ENCODE data around the gene EYA2.

DNA sequence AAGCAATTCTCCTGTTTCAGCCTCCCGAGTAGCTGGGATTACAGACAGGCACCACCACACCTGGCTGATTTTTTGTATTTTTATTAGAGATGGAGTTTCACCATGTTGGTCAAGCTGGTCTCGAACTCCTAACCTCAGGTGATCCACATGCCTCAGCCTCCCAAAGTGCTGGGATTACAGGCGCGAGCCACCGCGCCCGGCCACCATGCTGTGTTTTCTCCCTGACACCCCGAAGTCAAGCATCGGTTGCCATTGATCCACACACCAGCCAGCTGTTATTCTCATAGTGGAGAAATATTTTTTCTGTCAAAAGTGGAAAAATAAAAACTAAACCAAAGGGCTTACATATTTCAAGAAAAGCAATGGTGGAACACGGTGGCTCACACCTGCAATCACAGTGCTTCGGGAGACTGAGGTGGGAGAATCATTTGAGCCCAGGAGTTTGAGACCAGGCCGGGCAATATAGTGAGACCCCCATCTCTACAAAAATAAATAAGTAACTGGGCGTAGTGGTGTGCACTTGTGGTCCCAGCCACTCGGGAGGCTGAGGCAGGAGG, 304.4 kb downstream of the EYA2 start:
- TF ChIP-seq, protein P1, sequence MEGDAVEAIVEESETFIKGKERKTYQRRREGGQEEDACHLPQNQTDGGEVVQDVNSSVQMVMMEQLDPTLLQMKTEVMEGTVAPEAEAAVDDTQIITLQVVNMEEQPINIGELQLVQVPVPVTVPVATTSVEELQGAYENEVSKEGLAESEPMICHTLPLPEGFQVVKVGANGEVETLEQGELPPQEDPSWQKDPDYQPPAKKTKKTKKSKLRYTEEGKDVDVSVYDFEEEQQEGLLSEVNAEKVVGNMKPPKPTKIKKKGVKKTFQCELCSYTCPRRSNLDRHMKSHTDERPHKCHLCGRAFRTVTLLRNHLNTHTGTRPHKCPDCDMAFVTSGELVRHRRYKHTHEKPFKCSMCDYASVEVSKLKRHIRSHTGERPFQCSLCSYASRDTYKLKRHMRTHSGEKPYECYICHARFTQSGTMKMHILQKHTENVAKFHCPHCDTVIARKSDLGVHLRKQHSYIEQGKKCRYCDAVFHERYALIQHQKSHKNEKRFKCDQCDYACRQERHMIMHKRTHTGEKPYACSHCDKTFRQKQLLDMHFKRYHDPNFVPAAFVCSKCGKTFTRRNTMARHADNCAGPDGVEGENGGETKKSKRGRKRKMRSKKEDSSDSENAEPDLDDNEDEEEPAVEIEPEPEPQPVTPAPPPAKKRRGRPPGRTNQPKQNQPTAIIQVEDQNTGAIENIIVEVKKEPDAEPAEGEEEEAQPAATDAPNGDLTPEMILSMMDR (conservative IDR thresholded peaks at IDR 0.05; ENCODE audit: low read depth, low read length), result no peak
- TF ChIP-seq EZH2 (IDR thresholded peaks at IDR 0.05; ENCODE audit: low read length, unreplicated experiment), result no peak
- TF ChIP-seq EZH2phosphoT487 (IDR thresholded peaks at IDR 0.05; ENCODE audit: borderline replicate concordance, low read length), result no peak
